ENCODE data around the gene PTP4A1.

DNA sequence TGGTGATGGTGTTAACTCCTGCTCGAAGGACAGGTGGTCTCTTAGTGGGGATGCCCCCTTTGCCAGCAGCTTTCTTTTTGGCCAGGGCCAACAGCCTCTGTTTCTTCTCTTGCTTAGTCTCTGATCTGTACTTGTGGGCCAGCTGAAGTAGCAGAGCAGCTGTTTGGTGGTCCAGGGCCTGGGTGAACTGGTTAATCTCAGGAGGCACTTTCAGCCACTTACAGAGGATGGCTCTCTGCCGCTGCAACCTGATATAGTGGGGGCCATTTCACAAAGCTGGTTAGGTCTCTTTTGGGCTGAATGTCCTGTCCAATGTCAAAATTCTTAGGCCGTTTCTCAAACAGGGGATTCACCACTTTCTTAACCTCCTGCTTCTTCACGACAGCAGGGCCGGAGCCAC, 23.2 kb upstream of the PTP4A1 start:
- TF ChIP-seq, protein P1, sequence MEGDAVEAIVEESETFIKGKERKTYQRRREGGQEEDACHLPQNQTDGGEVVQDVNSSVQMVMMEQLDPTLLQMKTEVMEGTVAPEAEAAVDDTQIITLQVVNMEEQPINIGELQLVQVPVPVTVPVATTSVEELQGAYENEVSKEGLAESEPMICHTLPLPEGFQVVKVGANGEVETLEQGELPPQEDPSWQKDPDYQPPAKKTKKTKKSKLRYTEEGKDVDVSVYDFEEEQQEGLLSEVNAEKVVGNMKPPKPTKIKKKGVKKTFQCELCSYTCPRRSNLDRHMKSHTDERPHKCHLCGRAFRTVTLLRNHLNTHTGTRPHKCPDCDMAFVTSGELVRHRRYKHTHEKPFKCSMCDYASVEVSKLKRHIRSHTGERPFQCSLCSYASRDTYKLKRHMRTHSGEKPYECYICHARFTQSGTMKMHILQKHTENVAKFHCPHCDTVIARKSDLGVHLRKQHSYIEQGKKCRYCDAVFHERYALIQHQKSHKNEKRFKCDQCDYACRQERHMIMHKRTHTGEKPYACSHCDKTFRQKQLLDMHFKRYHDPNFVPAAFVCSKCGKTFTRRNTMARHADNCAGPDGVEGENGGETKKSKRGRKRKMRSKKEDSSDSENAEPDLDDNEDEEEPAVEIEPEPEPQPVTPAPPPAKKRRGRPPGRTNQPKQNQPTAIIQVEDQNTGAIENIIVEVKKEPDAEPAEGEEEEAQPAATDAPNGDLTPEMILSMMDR (IDR thresholded peaks at IDR 0.05; ENCODE audit: insufficient read depth, low read depth, low read length): no peak
- TF ChIP-seq EZH2 (IDR thresholded peaks at IDR 0.05; ENCODE audit: insufficient read depth, low read length): no peak
